ENCODE results near the gene FOXP4.
A peak's percentile ranks its signal among the peaks of the same experiment; 100 is the strongest.

Gene FOXP4

DNA sequence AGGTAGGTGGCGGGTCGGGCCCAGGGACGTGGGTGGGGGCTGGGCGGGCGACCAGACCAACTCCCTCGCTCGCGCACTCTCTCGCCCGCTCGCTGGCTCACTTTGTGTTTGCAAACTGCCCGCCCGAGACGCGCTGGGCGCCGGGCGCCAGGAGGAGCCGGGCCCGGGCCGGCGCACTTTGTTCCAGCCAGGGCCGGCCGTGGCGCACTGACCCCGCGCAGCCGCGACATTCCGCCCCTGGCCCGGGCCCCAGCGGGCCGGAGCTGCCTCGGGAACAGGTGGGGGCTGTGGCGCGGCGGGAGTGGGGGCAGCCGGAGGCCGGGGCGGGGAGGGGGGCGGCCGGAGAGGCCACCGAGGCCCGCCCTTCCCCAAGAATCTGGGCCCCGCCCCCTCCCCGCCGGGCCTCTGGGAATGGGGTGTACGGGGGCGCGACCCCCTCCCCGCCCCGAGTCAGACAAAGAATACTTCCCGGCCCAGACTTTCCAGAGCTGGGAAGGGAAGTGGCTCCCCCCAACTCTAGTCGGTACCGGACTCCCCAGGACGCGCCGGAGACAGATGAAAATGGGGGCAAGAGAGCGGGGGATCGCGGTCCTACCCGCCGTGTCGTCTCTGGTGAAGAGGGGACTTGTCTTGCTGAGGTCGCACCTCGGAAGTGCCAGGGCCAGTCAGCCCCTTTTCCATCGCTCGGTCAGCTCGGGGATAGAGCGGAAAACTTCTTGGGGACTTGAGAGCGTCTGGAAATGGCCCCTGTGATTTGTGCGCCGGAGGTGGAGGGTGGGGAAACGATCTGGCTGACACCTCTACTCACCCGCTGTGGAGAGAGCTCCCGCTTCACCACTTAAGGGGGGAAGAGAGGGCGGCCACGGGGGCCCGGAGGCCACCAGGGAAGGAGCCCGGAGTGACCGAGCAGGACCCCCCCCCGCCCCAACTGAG lies 951 bp downstream of the FOXP4 start:
- no peak for DNase-seq (ENCODE audit: low read depth in 2 of 2)

- DNase-seq (ENCODE audit: low read depth in 2 of 2): no peak
Observed at GRCh38 chr6:41547799-41548097, 1.6 kb downstream of the FOXP4 start.

GRCh38 chr6:41548098-41548840 lies 2.1 kb downstream of the FOXP4 start:
- DNase-seq (ENCODE audit: low read depth in 2 of 2): peak in 1 of 2 donors; percentile 40

DNA sequence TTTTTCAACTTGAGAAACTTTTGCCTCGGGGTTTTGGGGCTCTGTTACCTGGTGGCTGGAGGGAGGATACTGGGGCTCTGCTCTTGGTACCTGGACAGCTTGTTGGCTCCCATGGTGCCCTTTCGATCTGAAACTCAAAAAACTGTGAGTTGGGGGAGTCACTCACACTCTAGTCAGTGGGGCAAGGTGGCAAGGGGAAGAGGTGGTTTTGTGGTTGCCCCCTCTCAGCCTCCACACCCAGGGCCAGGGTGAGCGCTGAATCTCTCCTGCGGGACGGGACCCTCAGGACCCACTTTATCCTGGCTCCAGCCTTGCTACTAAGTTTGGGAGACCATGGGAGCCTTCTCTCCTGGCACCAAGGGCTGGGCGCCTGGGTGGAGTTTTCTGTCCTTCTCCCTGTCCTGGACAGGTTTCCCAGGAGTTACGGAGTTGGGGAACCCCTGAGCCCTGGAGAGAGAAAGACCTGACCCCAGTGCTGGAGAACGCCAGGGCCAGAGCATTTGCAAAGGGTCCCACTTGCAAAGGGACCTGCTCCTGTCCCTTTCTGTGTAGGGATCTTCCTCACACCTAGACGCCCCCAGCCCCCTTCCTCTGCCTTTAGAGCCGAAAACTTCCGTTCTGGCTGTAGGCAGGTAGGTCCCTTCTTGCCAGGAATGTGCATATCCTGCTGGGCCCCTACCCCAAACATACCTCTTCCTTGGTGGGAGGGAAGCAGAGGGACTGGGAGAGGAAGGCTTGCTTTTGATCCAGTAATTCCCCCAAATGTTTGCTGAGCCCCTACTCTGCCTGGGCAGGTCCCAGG lies 2.9 kb downstream of the FOXP4 start:
- DNase-seq (ENCODE audit: low read depth in 2 of 2): no peak

- DNase-seq (ENCODE audit: low read depth in 2 of 2): no peak
Observed at GRCh38 chr6:41549673-41550072, 3.5 kb downstream of the FOXP4 start.

DNA sequence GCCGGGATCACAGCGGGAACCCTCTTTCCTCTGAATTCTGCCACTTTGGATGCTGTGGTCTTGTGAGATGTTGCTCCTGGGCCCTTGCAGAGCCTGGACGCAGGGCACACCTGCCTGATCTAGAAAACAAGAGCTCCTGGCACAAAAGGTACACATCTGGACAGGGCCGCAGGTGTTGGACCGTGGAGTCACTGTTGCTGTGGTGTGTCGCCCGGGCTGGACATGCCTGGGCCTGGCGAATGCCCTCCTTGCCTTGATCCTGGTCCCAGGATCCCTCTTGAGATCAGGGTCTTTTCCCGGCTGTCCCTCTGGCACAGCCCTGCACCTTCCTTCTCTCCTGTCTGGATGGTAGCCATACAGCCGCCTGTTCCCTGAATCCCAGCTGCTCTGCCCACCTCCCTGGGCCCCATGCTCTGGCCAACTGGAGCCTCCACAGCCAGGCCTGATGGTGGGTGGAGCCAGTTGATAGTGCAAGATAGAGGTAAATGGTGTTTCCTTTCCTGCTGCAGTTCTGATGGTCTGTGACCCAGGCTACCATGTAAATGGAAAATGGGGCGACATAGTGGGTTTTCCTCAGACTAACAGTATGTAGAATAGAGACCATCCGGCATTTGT lies 5.0 kb downstream of the FOXP4 start:
- no peak for DNase-seq (ENCODE audit: low read depth in 2 of 2)

- DNase-seq (ENCODE audit: low read depth in 2 of 2): no peak
Observed at GRCh38 chr6:41551857-41552256, 5.7 kb downstream of the FOXP4 start.

GRCh38 chr6:41552723-41553122 lies 6.5 kb downstream of the FOXP4 start:
- no peak for DNase-seq (ENCODE audit: low read depth in 2 of 2)

GRCh38 chr6:41553405-41553999 lies 7.3 kb downstream of the FOXP4 start:
- DNase-seq (ENCODE audit: low read depth in 2 of 2): no peak

DNA sequence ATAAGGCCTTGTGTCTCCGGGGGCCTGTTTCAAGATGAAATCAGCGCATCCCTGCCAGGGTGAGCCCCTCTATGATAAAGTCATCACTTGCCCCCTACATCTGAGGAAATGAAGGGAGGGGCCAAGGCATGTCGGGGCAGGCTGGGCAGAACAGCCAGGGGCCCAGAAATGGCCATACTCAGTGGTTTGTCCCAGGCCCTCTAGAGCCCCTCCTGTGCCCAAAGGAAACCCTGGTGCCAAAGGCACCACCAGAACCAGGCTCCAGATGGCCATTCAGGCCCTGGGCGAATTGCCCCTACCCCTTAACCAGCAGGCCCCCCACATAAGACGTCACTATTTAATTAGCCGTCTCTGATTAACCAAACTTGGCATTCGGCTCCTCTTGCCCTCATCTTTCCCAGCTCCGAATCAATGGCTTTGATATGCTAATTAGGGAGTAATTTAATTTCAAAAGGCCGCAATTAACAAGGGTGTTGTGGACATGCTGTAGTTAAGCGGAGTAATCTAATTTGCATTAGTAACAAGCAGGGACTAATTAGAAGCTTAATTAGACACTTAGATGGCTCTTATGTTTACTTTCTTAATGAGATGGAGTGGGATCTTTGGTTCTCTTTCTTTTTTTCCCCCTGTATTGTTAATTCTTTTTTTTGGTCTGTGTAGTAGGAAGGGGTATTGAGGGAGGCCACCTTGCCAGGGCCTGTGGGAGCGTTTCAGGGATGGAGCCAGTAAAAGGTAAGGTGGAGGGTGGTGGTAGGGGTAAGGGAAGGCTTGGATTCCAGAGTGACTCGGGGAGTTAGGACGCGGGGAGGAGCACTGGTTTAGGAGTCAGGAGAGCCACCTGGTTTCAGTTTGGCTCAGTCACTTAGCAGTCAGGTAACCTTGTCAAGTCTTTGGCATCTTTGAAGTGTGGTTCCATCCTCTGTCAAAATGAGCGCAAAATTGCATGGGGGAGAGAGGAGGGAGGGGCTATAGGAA lies 9.4 kb downstream of the FOXP4 start:
- no peak for DNase-seq (ENCODE audit: low read depth in 2 of 2)

DNA sequence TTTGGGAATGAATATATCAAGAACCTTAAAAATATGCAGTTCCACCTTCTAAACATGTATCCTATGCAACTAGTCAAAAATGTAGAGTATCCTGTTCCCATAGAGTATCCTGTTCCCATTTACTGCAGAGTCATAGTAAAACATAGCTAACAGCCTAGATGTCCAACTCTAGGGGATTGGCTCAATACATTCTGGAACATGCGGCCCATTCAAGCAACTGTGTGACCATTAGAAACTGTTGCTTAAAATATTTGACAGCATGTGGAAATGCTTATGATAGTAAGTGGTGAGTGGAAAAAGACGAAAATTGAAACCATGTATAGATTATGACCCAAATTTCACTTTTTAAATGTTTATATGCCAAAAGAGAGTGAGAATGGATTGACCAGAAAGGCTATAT lies 11.2 kb downstream of the FOXP4 start:
- DNase-seq (ENCODE audit: low read depth in 2 of 2): no peak

- no peak for DNase-seq (ENCODE audit: low read depth in 2 of 2)
Observed at GRCh38 chr6:41558033-41558807, 12.0 kb downstream of the FOXP4 start.

DNA sequence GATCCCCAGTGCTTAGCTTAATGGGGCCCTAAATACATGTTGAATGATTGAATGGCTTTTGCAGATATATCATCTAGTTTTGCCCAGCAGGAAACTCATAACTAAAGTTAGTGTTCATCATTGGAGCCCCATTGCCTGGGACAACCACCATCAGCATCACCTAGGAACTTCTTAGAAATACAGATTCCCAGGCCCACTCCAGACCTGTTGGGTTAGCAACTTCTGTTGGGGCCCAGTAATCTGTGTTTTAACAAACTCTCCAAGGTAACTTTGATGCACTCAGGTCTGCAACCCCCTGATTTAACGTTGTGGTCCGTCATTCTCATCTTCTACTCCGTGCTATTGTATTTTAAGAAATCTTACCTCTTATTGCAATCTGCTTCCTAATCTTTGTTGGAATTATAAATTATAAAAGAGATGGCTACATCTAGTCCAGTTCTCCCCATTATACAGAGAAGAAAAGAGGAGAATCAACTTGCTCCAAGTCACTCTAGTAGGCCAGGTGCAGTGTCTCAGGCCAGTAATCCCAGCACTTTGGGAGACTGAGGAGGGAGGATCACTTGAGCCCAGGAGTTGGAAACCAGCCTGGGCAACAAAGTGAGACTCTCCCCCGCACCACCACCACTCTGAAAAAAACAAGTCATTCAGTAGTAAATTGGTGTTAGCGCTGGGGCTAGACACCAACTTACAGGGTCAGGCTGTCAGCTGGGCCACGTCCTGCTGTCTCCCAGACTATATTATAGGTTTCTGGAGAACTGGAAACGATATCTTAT lies 13.7 kb downstream of the FOXP4 start:
- DNase-seq (ENCODE audit: low read depth in 2 of 2): no peak

GRCh38 chr6:41560431-41561192 lies 14.4 kb downstream of the FOXP4 start:
- peak; percentile 72 to 78 for DNase-seq (ENCODE audit: low read depth in 2 of 2)

DNA sequence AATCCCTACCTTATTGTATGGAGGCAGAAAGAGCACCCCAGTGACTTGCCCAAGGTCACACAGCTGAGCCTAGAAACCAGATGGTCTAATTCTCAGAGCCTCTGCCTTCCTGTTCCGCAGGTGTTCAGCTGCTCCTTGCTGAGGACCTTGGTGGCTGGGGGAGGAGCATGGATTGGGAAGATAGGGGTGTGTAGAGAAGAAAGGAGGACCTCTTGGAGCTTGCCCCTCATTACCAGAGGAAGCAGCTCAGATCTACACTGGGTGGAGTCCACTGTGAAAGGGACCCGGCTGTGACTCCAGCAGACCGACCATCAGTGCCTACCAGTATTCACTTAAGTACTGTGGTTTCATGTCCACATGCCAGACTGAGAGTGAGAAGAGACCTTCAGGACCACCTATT lies 15.2 kb downstream of the FOXP4 start:
- no peak for DNase-seq (ENCODE audit: low read depth in 2 of 2)

DNA sequence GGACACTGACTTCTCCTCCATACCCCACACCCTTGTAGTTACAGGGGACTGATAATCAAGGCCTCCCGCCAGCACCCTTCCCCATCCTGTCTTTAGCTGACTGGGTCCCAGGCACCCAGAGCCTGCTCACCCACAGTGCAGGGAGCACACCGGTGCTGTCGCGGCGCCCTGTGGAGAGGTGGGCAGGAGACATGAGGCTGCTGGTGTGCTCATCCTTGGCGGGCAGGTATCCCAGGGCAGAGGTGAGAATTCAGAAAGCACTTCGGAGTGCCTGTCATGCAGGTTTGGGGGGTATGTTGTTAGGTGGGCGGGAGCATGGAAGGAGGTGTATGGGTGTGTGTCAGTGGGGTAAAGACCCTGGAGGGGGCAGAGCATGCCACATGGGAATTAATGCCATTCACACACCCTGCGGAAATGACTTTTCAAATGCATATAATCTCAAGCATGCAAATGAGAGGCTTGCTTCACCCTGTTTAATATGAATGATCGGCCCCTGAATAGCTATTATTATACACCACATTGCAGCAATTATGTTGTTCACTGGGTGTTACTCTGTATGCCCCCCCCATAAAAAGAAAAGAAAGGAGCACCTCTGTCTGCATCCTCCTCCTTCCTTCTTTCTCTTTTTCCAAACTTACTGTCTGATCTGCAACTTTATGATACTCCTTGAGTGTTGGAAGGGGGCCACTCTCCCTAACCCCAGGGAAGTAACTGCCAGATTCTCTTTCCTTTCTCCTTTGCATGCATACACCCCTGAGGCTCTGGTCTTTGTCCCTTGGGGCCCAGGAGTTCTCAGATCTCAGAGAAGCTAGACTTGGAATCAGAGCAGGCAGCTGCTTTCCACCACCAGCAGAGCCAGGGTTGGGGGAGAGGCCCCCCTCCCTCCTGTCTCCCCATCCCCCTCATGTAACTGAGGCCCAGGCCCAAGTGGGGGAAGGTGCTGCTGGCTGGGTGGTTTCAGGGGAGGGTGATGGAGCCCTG lies 16.0 kb downstream of the FOXP4 start:
- no peak for DNase-seq (ENCODE audit: low read depth in 2 of 2)

Measured in stimulated activated CD4-positive, alpha-beta T cell treated with anti-CD3 and anti-CD28 coated beads, Interleukin-15, amount 100 ng/mL, for 48 hours (primary cell).